Nephron (organoid): ENCODE data around the gene OR5B3.

ENCODE experiments used
- H3K27ac Mint-ChIP-seq, 3 experiments: 2 replicates each; pipeline ENCODE4 v1.8.0; 2020; ENCODE audit warnings: mixed read lengths in 3 of 3, mild to moderate bottlenecking in 2 of 3, moderate library complexity in 1 of 3
- H3K27me3 Mint-ChIP-seq: 2 replicates; pipeline ENCODE4 v1.8.0; 2021; ENCODE audit warnings: low read depth, mild to moderate bottlenecking, moderate library complexity, mixed read lengths
- H3K36me3 Mint-ChIP-seq: 2 replicates; pipeline ENCODE4 v1.8.0; 2020; ENCODE audit warnings: low read depth, mixed read lengths
- H3K4me1 Mint-ChIP-seq: 2 replicates; pipeline ENCODE4 v1.8.0; 2020; ENCODE audit warnings: mixed read lengths
- H3K4me3 Mint-ChIP-seq, 3 experiments: 2 replicates each; pipeline ENCODE4 v1.8.0; 2020; ENCODE audit warnings: mild to moderate bottlenecking in 3 of 3, mixed read lengths in 3 of 3, moderate library complexity in 2 of 3
- H3K9me3 Mint-ChIP-seq: 2 replicates; pipeline ENCODE4 v1.8.0; 2020; ENCODE audit warnings: mixed read lengths
- TF ChIP-seq, protein P1 (sequence below), 3 experiments: fragments of 200-600 bp; sonication (generic); IDR thresholded peaks; one replicate each; pipeline ENCODE4 v1.5.0; 2021; ENCODE audit warnings: antibody characterized with exemption in 3 of 3; ENCODE audit not compliant: unreplicated experiment in 3 of 3

Gene OR5B3

DNA sequence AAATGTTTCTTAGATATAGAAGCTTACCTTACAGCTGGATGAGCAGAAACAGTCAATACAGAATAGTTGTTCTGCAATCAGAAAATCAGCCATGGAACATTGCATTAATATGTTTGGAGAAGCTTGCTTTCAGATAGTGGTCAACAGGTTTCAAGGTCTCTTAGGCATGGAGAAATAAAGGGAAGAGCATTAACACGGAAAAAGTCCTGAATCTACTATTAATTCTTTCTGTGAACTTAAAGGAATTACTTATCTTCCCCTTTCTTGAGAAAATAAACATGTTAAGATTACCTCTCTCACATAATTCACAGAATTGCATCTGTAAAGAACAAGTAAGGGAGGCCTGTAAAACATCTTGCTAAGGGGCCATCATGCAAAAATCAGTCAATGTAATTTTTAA is at the start of gene OR5B3:
Gene OR5B3, minus strand, starts transcription at position 101 of the 400 bp plus-strand sequence. CDS start 3,465 bp downstream, outside the sequence.
- Mint-ChIP-seq H3K36me3 (no peaks in the 10 kb centered on the region), H3K27me3 (no peaks in the 10 kb centered on the region), H3K9me3 (peaks cover 15% of the 10 kb centered on the region), H3K4me3 (no peak within 1 kb of the TSS), H3K27ac (no peak within 1 kb of the TSS), H3K4me1 (no peaks in the 10 kb centered on the region)
- TF ChIP-seq, protein P1, sequence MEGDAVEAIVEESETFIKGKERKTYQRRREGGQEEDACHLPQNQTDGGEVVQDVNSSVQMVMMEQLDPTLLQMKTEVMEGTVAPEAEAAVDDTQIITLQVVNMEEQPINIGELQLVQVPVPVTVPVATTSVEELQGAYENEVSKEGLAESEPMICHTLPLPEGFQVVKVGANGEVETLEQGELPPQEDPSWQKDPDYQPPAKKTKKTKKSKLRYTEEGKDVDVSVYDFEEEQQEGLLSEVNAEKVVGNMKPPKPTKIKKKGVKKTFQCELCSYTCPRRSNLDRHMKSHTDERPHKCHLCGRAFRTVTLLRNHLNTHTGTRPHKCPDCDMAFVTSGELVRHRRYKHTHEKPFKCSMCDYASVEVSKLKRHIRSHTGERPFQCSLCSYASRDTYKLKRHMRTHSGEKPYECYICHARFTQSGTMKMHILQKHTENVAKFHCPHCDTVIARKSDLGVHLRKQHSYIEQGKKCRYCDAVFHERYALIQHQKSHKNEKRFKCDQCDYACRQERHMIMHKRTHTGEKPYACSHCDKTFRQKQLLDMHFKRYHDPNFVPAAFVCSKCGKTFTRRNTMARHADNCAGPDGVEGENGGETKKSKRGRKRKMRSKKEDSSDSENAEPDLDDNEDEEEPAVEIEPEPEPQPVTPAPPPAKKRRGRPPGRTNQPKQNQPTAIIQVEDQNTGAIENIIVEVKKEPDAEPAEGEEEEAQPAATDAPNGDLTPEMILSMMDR (IDR thresholded peaks at IDR 0.05; ENCODE audit: unreplicated experiment in 3 of 3), result no peak

DNA sequence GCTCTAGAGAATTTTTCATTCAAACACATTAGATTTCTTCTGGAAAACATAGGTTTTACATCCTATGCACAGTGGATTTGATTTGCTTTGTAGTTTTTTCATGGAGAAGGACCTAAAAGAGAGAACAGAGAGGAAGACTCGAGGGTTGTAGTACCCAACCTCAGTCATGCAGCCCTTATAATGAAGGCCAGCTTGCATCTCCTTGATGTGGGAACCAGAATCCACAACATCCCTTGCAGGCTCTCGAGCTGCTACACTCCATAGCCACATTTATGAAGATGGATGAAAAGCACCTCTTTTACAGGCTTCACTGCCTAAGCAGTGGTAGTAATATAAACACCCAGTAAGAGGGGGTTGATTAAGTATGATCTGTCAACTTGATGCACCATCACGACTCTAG is 44.9 kb upstream of the OR5B3 start:
- no peaks in the 10 kb centered on the region for H3K27me3 Mint-ChIP-seq
- H3K27ac Mint-ChIP-seq, result no peak overlapping the region
- no peaks in the 10 kb centered on the region for H3K4me1 Mint-ChIP-seq
- no peak overlapping the region for H3K4me3 Mint-ChIP-seq
- H3K36me3 Mint-ChIP-seq, result no peaks in the 10 kb centered on the region
- TF ChIP-seq, protein P1 (IDR thresholded peaks at IDR 0.05; ENCODE audit: unreplicated experiment in 3 of 3), result no peak
- peaks cover 9% of the 10 kb centered on the region for H3K9me3 Mint-ChIP-seq

DNA sequence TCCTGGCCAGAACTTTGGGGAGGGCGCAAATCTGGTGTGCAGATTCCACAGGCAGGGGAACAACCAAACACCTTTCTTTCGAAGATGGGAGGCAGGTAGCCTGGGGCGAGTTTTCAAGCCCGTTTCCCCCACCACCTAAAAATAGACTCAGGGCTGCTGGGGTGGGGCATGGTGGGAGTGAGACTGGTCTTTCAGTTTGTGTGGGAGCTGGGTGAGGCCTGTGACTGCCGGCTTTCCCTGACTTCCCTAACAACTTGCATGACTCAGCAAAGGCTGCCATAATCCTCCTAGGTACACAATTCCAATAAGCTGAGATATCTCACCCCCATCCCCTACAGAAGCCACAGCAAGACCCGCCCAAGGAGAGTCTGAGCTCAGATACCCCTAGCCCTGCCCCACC is 39.6 kb upstream of the OR5B3 start:
- Mint-ChIP-seq H3K27ac (no peak overlapping the region), H3K4me3 (no peak overlapping the region), H3K36me3 (no peaks in the 10 kb centered on the region), H3K27me3 (no peaks in the 10 kb centered on the region), H3K9me3 (peaks cover 9% of the 10 kb centered on the region), H3K4me1 (no peaks in the 10 kb centered on the region)
- TF ChIP-seq, protein P1 (IDR thresholded peaks at IDR 0.05; ENCODE audit: unreplicated experiment in 3 of 3), result no peak

DNA sequence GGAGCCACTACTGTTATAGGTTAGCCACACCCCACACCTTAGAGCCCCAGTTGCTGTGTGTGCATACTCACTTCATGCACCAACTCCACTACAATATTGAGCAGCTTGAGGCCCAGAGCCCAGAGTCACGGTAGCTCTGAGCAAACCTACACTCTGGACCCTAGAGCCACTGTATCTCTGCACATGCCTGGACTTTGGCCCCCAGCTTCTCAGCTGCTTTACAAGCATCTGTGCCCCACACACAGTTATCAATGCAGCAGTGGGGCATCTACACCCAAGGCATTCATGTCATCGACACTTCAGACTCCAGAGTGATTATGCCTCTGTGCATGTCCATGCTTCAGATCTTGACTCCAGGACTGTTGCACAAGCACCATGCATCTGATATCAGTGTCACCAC is 37.6 kb upstream of the OR5B3 start:
- no peaks in the 10 kb centered on the region for H3K36me3 Mint-ChIP-seq
- peaks cover 6% of the 10 kb centered on the region for H3K9me3 Mint-ChIP-seq
- H3K27ac Mint-ChIP-seq, result no peak overlapping the region
- peaks cover 3% of the 10 kb centered on the region for H3K27me3 Mint-ChIP-seq
- TF ChIP-seq, protein P1 (IDR thresholded peaks at IDR 0.05; ENCODE audit: unreplicated experiment in 3 of 3), result no peak
- no peaks in the 10 kb centered on the region for H3K4me1 Mint-ChIP-seq
- H3K4me3 Mint-ChIP-seq, result no peak overlapping the region

DNA sequence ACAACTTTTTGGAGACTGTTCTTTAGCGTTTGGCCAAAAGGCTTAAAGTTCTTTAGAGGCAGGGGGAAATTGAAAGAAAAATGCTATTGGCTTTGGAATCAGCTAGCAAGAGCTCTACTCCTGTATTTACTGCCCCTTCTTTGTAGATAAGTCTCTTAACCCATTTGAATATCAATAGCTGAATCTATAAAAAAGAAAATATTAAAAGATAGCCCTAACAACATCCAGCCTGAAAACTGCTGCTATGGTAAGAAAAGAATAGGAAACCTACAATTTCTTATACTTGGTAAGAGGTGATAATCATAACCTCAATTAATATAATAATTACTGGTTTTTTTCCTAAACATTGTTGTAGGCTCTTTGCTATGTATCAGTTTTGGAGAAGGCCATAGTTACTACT is 35.5 kb upstream of the OR5B3 start, which contains the start of gene OR5B12:
Gene OR5B12, minus strand, starts transcription at position 101 of the 400 bp plus-strand sequence. CDS start 2,085 bp downstream, outside the sequence.
- Mint-ChIP-seq H3K9me3 (peaks cover 2% of the 10 kb centered on the region), H3K27me3 (peaks cover 3% of the 10 kb centered on the region), H3K4me3 (no peak within 1 kb of the TSS), H3K27ac (no peak within 1 kb of the TSS), H3K36me3 (no peaks in the 10 kb centered on the region), H3K4me1 (no peaks in the 10 kb centered on the region)
- TF ChIP-seq, protein P1 (IDR thresholded peaks at IDR 0.05; ENCODE audit: unreplicated experiment in 3 of 3), result no peak

DNA sequence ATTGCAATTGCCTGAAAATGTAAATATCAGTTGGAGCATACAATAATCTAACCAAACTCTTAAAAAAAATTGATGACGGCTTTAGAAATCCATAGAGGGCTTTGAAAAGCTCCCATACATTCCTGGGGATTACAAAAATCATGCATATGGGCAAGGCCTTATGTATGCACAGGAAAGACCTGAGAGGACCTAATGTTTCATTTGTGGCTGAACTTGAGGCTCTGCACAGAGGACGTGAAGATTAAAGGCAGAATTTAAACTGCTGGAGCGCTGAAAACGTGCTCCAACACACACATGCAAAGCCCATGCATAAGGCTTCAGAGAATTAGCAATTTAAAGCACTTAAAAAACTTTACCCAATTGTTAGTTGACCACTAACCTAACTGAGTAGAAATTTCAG is 31.8 kb upstream of the OR5B3 start:
- no peaks in the 10 kb centered on the region for H3K4me1 Mint-ChIP-seq
- no peaks in the 10 kb centered on the region for H3K36me3 Mint-ChIP-seq
- H3K27ac Mint-ChIP-seq, result no peak overlapping the region
- H3K4me3 Mint-ChIP-seq, result no peak overlapping the region
- H3K9me3 Mint-ChIP-seq, result no peaks in the 10 kb centered on the region
- TF ChIP-seq, protein P1 (IDR thresholded peaks at IDR 0.05; ENCODE audit: unreplicated experiment in 3 of 3), result no peak
- peaks cover 3% of the 10 kb centered on the region for H3K27me3 Mint-ChIP-seq
